ENCODE results near the gene GRID1. TPM values are rescaled to one million over a fixed set of nuclear protein-coding genes. Genes with fewer than 3 reads are reported as not detected.

The GRID1 gene
- total and polyA plus RNA-seq, 8 donors: 0.31 to 8.5 (median 1.0) TPM; not detected in 1

DNA sequence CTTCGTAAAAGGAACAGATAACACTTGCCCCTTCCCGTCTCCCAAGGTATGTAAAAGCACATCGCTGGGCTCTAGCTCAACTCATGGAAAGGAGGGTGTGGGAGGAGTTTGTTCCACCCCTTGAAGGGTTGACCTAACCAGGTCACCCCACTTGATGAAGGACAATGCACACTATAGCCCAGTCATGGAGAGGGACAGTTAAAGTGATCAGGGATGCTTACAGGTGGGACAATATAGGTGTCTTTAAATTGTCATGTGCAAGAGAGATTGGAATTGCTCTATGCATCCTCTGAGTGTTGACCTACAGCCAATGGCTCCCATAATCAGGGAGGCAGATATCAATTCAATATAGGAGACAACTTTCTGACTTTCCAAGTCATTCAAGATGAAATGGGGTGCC is 448.2 kb downstream of the GRID1 start:
- no peak for DNase-seq
- no peak overlapping the region for H3K4me3 ChIP-seq
- H3K4me1 ChIP-seq: peaks cover 0 to 59% (median 13%) of the 10 kb centered on the region in 4 donors
- H3K9me3 ChIP-seq: no peaks in the 10 kb centered on the region
- intact Hi-C loops (cut with DNase I; ENCODE audit: low total_unique reads): no loop called here
- no peaks in the 10 kb centered on the region for H3K27me3 ChIP-seq
- no peak overlapping the region for H3K27ac ChIP-seq
- no peaks in the 10 kb centered on the region for H3K36me3 ChIP-seq
- no peak for TF ChIP-seq POLR2AphosphoS5 (IDR thresholded peaks at IDR 0.05)
- TF ChIP-seq POLR2A (IDR thresholded peaks at IDR 0.05): no peak
- TF ChIP-seq, protein P1, sequence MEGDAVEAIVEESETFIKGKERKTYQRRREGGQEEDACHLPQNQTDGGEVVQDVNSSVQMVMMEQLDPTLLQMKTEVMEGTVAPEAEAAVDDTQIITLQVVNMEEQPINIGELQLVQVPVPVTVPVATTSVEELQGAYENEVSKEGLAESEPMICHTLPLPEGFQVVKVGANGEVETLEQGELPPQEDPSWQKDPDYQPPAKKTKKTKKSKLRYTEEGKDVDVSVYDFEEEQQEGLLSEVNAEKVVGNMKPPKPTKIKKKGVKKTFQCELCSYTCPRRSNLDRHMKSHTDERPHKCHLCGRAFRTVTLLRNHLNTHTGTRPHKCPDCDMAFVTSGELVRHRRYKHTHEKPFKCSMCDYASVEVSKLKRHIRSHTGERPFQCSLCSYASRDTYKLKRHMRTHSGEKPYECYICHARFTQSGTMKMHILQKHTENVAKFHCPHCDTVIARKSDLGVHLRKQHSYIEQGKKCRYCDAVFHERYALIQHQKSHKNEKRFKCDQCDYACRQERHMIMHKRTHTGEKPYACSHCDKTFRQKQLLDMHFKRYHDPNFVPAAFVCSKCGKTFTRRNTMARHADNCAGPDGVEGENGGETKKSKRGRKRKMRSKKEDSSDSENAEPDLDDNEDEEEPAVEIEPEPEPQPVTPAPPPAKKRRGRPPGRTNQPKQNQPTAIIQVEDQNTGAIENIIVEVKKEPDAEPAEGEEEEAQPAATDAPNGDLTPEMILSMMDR (IDR thresholded peaks at IDR 0.05): no peak
- 66 to 89% (median 73%) methylated on average over 3 of the region's 3 CpGs for WGBS, 5 donors

DNA sequence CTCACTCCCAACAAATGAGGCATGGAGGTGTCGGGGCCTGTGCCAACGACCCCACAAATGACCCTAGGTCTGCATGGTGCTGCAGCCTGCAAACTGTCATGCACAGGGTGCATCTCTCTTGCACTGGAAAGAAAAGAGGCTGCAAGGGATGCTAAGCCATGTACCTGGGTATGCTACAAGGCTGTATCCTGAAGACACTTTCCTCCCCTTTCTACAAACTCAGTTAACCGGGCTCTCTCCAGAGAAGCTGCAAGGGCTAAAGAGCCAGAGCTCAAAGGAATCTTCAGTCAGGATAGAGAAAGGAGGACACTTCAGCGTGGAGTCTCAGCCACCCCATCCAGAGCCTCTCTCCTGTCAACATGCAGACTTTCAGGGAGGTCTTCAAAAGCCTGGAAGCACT is 449.0 kb downstream of the GRID1 start:
- H3K27me3 ChIP-seq: no peaks in the 10 kb centered on the region
- no peak overlapping the region for H3K4me3 ChIP-seq
- no peaks in the 10 kb centered on the region for H3K9me3 ChIP-seq
- no peak for TF ChIP-seq EP300 (IDR thresholded peaks at IDR 0.05)
- TF ChIP-seq, protein P1 (IDR thresholded peaks at IDR 0.05): no peak
- no peak for TF ChIP-seq POLR2AphosphoS5 (IDR thresholded peaks at IDR 0.05)
- no peak for TF ChIP-seq POLR2A (IDR thresholded peaks at IDR 0.05)
- DNase-seq: no peak
- H3K27ac ChIP-seq: no peak overlapping the region
- intact Hi-C loops (cut with DNase I; ENCODE audit: low total_unique reads): no loop called here
- 56 to 72% (median 65%) methylated on average over 4 of the region's 4 CpGs for WGBS, 5 donors
- H3K36me3 ChIP-seq: no peaks in the 10 kb centered on the region
- peaks cover 0 to 59% (median 13%) of the 10 kb centered on the region in 4 donors for H3K4me1 ChIP-seq

DNA sequence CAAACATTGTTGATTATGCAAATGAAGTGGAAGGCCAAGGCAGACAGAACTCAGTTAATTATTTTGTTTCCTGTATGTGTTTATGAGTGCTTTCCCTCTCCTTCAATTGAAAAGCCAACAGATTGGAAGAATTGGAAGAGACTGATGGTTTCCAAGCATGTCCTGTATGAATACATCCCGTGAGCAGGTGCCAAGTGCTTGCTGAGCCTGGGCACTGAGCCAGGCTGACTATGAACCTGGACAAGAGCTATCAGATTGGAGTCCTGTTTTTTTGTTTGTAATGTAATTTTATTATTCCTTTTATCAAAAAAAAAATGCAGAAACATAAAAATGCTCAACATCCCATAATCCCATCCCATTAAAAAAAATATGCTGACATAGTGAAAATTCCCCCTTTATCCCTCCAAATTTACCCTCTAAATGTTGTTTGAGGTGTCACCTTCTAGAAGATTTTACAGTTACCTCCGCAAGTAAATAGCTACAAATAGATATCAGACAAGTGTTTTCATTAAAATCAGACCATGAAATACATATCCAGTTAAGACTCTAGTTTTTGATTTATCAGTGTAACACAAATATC is 449.5 kb downstream of the GRID1 start:
- no peak overlapping the region for H3K4me3 ChIP-seq
- intact Hi-C loops (cut with DNase I; ENCODE audit: low total_unique reads): no loop called here
- no peaks in the 10 kb centered on the region for H3K36me3 ChIP-seq
- no peaks in the 10 kb centered on the region for H3K9me3 ChIP-seq
- TF ChIP-seq POLR2A (IDR thresholded peaks at IDR 0.05): no peak
- TF ChIP-seq, protein P1 (IDR thresholded peaks at IDR 0.05): no peak
- TF ChIP-seq EP300 (IDR thresholded peaks at IDR 0.05): no peak
- no peak for TF ChIP-seq POLR2AphosphoS5 (IDR thresholded peaks at IDR 0.05)
- WGBS, 5 donors: 55 to 59% (median 56%) methylated on average over 2 of the region's 2 CpGs
- DNase-seq: peak in 1 of 2 donors; percentile 41
- H3K27ac ChIP-seq: no peak overlapping the region
- peaks cover 0 to 59% (median 13%) of the 10 kb centered on the region in 4 donors for H3K4me1 ChIP-seq
- H3K27me3 ChIP-seq: no peaks in the 10 kb centered on the region

DNA sequence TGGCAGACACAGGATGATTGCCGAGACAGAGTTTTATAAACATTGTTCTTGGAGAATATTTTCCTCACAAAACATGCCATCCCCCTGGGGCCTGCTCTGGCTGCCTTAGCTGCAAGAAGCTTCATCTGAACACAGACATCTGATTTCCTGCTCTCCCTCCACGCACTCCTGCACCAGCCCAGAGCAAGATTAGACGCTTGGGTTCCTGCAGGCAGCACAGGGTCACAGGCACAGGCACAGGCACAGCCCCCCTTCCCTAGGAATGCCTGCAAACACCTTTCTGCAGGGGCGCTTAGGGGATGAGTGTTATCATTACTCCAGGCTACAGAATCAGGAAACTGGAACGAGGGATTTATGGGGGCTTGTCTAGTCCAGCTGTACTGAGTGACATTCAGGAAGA is 450.3 kb downstream of the GRID1 start:
- intact Hi-C loops (cut with DNase I; ENCODE audit: low total_unique reads): no loop called here
- no peaks in the 10 kb centered on the region for H3K27me3 ChIP-seq
- no peaks in the 10 kb centered on the region for H3K36me3 ChIP-seq
- H3K27ac ChIP-seq: no peak overlapping the region
- H3K4me1 ChIP-seq: peaks cover 0 to 52% (median 13%) of the 10 kb centered on the region in 4 donors
- WGBS, 5 donors: 33 to 46% (median 43%) methylated on average over 5 of the region's 5 CpGs
- H3K4me3 ChIP-seq: no peak overlapping the region
- TF ChIP-seq, protein P1 (IDR thresholded peaks at IDR 0.05): no peak
- no peak for TF ChIP-seq POLR2A (IDR thresholded peaks at IDR 0.05)
- no peak for TF ChIP-seq EP300 (IDR thresholded peaks at IDR 0.05)
- no peak for TF ChIP-seq POLR2AphosphoS5 (IDR thresholded peaks at IDR 0.05)
- peak in 1 of 2 donors; percentile 28 for DNase-seq
- H3K9me3 ChIP-seq: no peaks in the 10 kb centered on the region
